ENCODE data around the gene PATJ. TPM values are rescaled to one million over a fixed set of nuclear protein-coding genes. Genes with fewer than 3 reads are reported as not detected.

The PATJ gene
- polyA plus RNA-seq, 1 of the 3 experiments (the other 2 are of a cell fraction): 3.0 TPM

DNA sequence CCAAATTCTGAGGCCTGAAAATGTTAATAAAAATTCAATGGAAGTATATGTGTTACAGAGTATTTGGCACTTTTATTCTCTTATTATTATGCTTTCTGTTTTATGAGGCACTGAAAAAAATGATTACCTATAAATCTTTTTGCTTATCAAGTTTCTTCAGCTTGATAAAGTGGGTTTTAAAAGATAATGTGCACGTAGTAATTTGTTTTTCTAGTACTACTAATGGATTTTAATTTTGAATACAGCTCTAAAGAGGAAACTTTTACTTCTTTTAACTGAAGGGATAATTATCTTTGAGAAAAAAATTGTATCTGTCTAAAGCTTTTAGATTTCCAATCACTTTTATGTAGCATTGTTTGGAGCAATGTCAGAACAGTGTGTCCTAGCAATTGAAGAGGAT lies 241.0 kb downstream of the PATJ start:
- no peaks in the 10 kb centered on the region for H3K9me3 ChIP-seq
- H3K4me1 ChIP-seq (ENCODE audit: control insufficient read depth in 1 of 2, insufficient read depth in 2 of 2, low read depth in 1 of 2, low read length in 1 of 2): no peaks in the 10 kb centered on the region; a peak in 2 of 4 replicates
- WGBS (ENCODE audit: low lambda C conversion rate): 49% methylated on average over 1 of the region's 1 CpG
- H3K4me2 ChIP-seq: no peak overlapping the region
- TF ChIP-seq TEAD4 (IDR thresholded peaks at IDR 0.05; ENCODE audit: borderline replicate concordance, insufficient read depth) (no peak), NRF1 (IDR thresholded peaks at IDR 0.05; ENCODE audit: low read depth, low read length) (no peak), POLR2AphosphoS5 (IDR thresholded peaks at IDR 0.05; ENCODE audit: low read depth, low read length) (no peak), SMC3 (IDR thresholded peaks at IDR 0.05; ENCODE audit: low read depth, low read length) (no peak), JUND (IDR thresholded peaks at IDR 0.05) (no peak), RFX5 (IDR thresholded peaks at IDR 0.05; ENCODE audit: low read length) (no peak), FOXJ3 (CRISPR knock-in tag; IDR thresholded peaks at IDR 0.05) (no peak), NFIC (IDR thresholded peaks at IDR 0.05; ENCODE audit: borderline replicate concordance) (no peak), MXI1 (IDR thresholded peaks at IDR 0.05; ENCODE audit: low read depth, low read length) (no peak), EP300 (IDR thresholded peaks at IDR 0.05; ENCODE audit: borderline replicate concordance in 1 of 2, low read depth in 1 of 2, low read length in 1 of 2) (no peak), GABPA (IDR thresholded peaks at IDR 0.05; ENCODE audit: low read depth) (no peak)
- TF ChIP-seq, protein P1, sequence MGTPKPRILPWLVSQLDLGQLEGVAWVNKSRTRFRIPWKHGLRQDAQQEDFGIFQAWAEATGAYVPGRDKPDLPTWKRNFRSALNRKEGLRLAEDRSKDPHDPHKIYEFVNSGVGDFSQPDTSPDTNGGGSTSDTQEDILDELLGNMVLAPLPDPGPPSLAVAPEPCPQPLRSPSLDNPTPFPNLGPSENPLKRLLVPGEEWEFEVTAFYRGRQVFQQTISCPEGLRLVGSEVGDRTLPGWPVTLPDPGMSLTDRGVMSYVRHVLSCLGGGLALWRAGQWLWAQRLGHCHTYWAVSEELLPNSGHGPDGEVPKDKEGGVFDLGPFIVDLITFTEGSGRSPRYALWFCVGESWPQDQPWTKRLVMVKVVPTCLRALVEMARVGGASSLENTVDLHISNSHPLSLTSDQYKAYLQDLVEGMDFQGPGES (IDR thresholded peaks at IDR 0.05; ENCODE audit: low read depth, low read length): no peak
- TF ChIP-seq, protein P2, sequence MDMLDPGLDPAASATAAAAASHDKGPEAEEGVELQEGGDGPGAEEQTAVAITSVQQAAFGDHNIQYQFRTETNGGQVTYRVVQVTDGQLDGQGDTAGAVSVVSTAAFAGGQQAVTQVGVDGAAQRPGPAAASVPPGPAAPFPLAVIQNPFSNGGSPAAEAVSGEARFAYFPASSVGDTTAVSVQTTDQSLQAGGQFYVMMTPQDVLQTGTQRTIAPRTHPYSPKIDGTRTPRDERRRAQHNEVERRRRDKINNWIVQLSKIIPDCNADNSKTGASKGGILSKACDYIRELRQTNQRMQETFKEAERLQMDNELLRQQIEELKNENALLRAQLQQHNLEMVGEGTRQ (IDR thresholded peaks at IDR 0.05; ENCODE audit: borderline replicate concordance, low read depth, low read length): no peak
- TF ChIP-seq, protein P3, sequence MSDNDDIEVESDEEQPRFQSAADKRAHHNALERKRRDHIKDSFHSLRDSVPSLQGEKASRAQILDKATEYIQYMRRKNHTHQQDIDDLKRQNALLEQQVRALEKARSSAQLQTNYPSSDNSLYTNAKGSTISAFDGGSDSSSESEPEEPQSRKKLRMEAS (IDR thresholded peaks at IDR 0.05; ENCODE audit: low read depth): no peak
- TF ChIP-seq, protein P4, sequence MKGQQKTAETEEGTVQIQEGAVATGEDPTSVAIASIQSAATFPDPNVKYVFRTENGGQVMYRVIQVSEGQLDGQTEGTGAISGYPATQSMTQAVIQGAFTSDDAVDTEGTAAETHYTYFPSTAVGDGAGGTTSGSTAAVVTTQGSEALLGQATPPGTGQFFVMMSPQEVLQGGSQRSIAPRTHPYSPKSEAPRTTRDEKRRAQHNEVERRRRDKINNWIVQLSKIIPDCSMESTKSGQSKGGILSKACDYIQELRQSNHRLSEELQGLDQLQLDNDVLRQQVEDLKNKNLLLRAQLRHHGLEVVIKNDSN (IDR thresholded peaks at IDR 0.05; ENCODE audit: borderline replicate concordance, low read depth): no peak
- DNase-seq: no peak
- no peak overlapping the region for H3K4me3 ChIP-seq (ENCODE audit: low read depth in 2 of 2, low read length in 1 of 2)
- POLR2A ChIA-PET: no interaction called here
- no peaks in the 10 kb centered on the region for H3K9me2 ChIP-seq
- H3K9ac ChIP-seq: no peak overlapping the region
- no peaks in the 10 kb centered on the region for H4K20me1 ChIP-seq (ENCODE audit: insufficient read depth)
- H3F3A ChIP-seq (replicated peaks; ENCODE audit: insufficient read depth): no peaks in the 10 kb centered on the region
- no peaks in the 10 kb centered on the region for H3K79me2 ChIP-seq (ENCODE audit: insufficient read depth)
- CTCF ChIA-PET: interaction anchor here (1.0 to 1.6 kb wide), 4 partner anchors 10 to 21 kb away, joined by 3 to 4 read pairs (median 4); no protein-coding TSS in a partner anchor
- no peaks in the 10 kb centered on the region for H3K27me3 ChIP-seq (ENCODE audit: insufficient read depth)
- H3K27ac ChIP-seq (ENCODE audit: low read depth in 2 of 2, low read length in 1 of 2): no peak overlapping the region
- no peak overlapping the region for H2AFZ ChIP-seq (ENCODE audit: low read depth)
- no peaks in the 10 kb centered on the region for H3K36me3 ChIP-seq (replicated peaks in 1 of 2; ENCODE audit: control insufficient read depth in 1 of 2, insufficient read depth in 2 of 2, low read length in 1 of 2)

DNA sequence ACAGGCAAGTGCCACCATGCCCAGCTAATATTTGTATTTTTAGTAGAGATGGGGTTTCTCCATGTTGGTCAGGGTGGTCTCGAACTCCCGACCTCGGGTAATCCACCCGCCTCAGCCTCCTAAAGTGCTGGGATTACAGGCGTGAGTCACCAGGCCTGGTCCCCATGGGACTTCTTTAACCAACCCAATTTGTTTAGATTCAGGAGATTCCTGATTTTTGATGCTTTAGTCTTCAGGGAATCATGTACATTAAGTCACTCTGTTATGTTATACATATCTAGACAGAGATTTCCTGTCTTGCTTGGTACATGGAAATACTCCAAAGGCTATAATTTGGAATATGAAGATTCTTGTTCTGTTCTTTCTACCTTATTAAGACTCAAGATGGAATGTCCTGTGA lies 250.0 kb downstream of the PATJ start:
- Histone ChIP-seq H4K20me1 (ENCODE audit: insufficient read depth) (no peaks in the 10 kb centered on the region), H3K9me2 (no peaks in the 10 kb centered on the region), H3K36me3 (replicated peaks in 1 of 2; ENCODE audit: control insufficient read depth in 1 of 2, insufficient read depth in 2 of 2, low read length in 1 of 2) (no peaks in the 10 kb centered on the region), H3K79me2 (ENCODE audit: insufficient read depth) (no peaks in the 10 kb centered on the region), H3F3A (replicated peaks; ENCODE audit: insufficient read depth) (no peaks in the 10 kb centered on the region), H3K4me3 (ENCODE audit: low read depth in 2 of 2, low read length in 1 of 2) (no peak overlapping the region), H2AFZ (ENCODE audit: low read depth) (no peak overlapping the region), H3K4me1 (ENCODE audit: control insufficient read depth in 1 of 2, insufficient read depth in 2 of 2, low read depth in 1 of 2, low read length in 1 of 2) (no peaks in the 10 kb centered on the region; a peak in 1 of 4 replicates), H3K27me3 (ENCODE audit: insufficient read depth) (no peaks in the 10 kb centered on the region), H3K9ac (no peak overlapping the region), H3K4me2 (no peak overlapping the region), H3K9me3 (no peaks in the 10 kb centered on the region), H3K27ac (ENCODE audit: low read depth in 2 of 2, low read length in 1 of 2) (no peak overlapping the region)
- ChIA-PET CTCF (interaction anchor here (1.4 kb wide), 2 partner anchors 8 to 16 kb away, joined by 3 to 5 read pairs; no protein-coding TSS in a partner anchor), POLR2A (no interaction called here)
- WGBS (ENCODE audit: low lambda C conversion rate): 100% methylated on average over 5 of the region's 5 CpGs
- no peak for DNase-seq
- TF ChIP-seq, protein P5, sequence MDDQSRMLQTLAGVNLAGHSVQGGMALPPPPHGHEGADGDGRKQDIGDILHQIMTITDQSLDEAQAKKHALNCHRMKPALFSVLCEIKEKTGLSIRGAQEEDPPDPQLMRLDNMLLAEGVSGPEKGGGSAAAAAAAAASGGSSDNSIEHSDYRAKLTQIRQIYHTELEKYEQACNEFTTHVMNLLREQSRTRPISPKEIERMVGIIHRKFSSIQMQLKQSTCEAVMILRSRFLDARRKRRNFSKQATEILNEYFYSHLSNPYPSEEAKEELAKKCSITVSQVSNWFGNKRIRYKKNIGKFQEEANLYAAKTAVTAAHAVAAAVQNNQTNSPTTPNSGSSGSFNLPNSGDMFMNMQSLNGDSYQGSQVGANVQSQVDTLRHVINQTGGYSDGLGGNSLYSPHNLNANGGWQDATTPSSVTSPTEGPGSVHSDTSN (IDR thresholded peaks at IDR 0.05): no peak
- no peak for TF ChIP-seq EZH2phosphoT487 (IDR thresholded peaks at IDR 0.05; ENCODE audit: borderline replicate concordance, low read depth)
- TF ChIP-seq TAF1 (IDR thresholded peaks at IDR 0.05; ENCODE audit: borderline replicate concordance, low read depth, low read length): no peak
- TF ChIP-seq FOXM1 (IDR thresholded peaks at IDR 0.05; ENCODE audit: low read depth): no peak
- no peak for TF ChIP-seq RAD21 (IDR thresholded peaks at IDR 0.05; ENCODE audit: low read length)
- TF ChIP-seq, protein P4 (IDR thresholded peaks at IDR 0.05; ENCODE audit: borderline replicate concordance, low read depth): no peak
- TF ChIP-seq MXI1 (IDR thresholded peaks at IDR 0.05; ENCODE audit: low read depth, low read length): no peak
- TF ChIP-seq, protein P6, sequence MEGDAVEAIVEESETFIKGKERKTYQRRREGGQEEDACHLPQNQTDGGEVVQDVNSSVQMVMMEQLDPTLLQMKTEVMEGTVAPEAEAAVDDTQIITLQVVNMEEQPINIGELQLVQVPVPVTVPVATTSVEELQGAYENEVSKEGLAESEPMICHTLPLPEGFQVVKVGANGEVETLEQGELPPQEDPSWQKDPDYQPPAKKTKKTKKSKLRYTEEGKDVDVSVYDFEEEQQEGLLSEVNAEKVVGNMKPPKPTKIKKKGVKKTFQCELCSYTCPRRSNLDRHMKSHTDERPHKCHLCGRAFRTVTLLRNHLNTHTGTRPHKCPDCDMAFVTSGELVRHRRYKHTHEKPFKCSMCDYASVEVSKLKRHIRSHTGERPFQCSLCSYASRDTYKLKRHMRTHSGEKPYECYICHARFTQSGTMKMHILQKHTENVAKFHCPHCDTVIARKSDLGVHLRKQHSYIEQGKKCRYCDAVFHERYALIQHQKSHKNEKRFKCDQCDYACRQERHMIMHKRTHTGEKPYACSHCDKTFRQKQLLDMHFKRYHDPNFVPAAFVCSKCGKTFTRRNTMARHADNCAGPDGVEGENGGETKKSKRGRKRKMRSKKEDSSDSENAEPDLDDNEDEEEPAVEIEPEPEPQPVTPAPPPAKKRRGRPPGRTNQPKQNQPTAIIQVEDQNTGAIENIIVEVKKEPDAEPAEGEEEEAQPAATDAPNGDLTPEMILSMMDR (IDR thresholded peaks at IDR 0.05): no peak
- TF ChIP-seq, protein P3 (IDR thresholded peaks at IDR 0.05; ENCODE audit: low read depth): no peak

Data from SK-N-SH (cell line).